Psoas muscle (tissue), 8 donors: ENCODE measurements around the gene CYBC1. TPM values are rescaled to one million over a fixed set of nuclear protein-coding genes. Genes with fewer than 3 reads are reported as not detected.
"Not testable (repeated sequence)": the region's sequence is repeated elsewhere in the genome, so short reads cannot be mapped to it uniquely, and the experiment has no call there.

Experiments used
- ATAC-seq, 4 donors: fragments of 200-7000 bp; cut with Tn5 transposase; one replicate each; pipeline ENCODE4 v1.9.1; 2020; ENCODE audit warnings: moderate library complexity in 3 of 4, mild to moderate bottlenecking in 2 of 4
- DNase-seq, 2 donors: peaks; one replicate each; pipeline ENCODE4 v3.0.0-alpha.2; 2020
- H3K27ac ChIP-seq: fragments of 200-600 bp; one replicate; pipeline ENCODE4 v1.8.0; 2022
- H3K27me3 ChIP-seq, 3 donors: fragments of 200-600 bp in 1 of 3; one replicate each; pipeline versions ENCODE4 v1.6.1 to v1.8.0; 2013 to 2022; ENCODE audit warnings: low read length in 2 of 3, mild to moderate bottlenecking in 2 of 3, moderate library complexity in 1 of 3; ENCODE audit not compliant: insufficient read depth in 3 of 3
- H3K36me3 ChIP-seq, 2 donors: fragments of 200-600 bp in 1 of 2; one replicate each; pipeline versions ENCODE4 v1.6.1 to v1.8.0; 2013 to 2022; ENCODE audit warnings: low read depth in 1 of 2, mild to moderate bottlenecking in 1 of 2, moderate library complexity in 1 of 2; ENCODE audit not compliant: insufficient read depth in 1 of 2
- H3K4me1 ChIP-seq: fragments of 200-600 bp; one replicate; pipeline ENCODE4 v1.8.0; 2022
- H3K4me3 ChIP-seq: fragments of 200-600 bp; one replicate; pipeline ENCODE4 v1.8.0; 2022; ENCODE audit warnings: mild to moderate bottlenecking
- H3K9me3 ChIP-seq: fragments of 200-600 bp; one replicate; pipeline ENCODE4 v1.8.0; 2022
- WGBS, 3 donors: extraction: QIAGEN DNeasy Blood & Tissue Kit; methylation state at CpG; one replicate each; pipeline versions ENCODE4 v1.1.6 to v1.1.7; 2013; 5-methylcytosine and 5-hydroxymethylcytosine counted together
- intact Hi-C, 2 donors: fragments of 100-400 bp; cut with DNase I; formaldehyde crosslinking; loops; one replicate each; pipeline versions ENCODE4 v1.11.0 to v1.14.2; 2022
- polyA plus RNA-seq, 3 donors: library from polyadenylated mRNA; stranded (reverse); fragments of 200-250 nt; gene quantifications; one replicate each; pipeline ENCODE4 v1.2.3, GENCODE V29; 2013
- total RNA-seq, 4 donors: library from RNA; stranded (reverse); fragmentation: NEBNext Ultra II Directional in 2 of 4; extraction: Animal tissue kit (Norgen Biotek cat#: 25700) in 2 of 4; gene quantifications; one replicate each; pipeline versions ENCODE4 v1.2.1 to v1.2.4, GENCODE V29; 2021 to 2023
- TF ChIP-seq, protein P1 (sequence below): fragments of 200-600 bp; IDR thresholded peaks from one replicate; pipeline ENCODE4 v1.8.0; 2022; ENCODE audit warnings: antibody characterized with exemption
- donor health status: healthy with polysubstance abuse.
- donor health status: DM: no; HTN: no; CAD: no; lungs with moderate emphysema.
- donor health status: Bipolar disorder and iron deficiency.
- donor health status: healthy.
- donor health status: DM: yes; HTN: yes; CAD: no.
- donor health status: DM: no; HTN: no; CAD: no.
- donor health status: DM: no; HTN: no; CAD: no.
- donor health status: DM: yes; HTN: yes; CAD: no.

CYBC1 gene
- total and polyA plus RNA-seq, 7 donors, result 14.4 to 31.6 (median 19.1) TPM

DNA sequence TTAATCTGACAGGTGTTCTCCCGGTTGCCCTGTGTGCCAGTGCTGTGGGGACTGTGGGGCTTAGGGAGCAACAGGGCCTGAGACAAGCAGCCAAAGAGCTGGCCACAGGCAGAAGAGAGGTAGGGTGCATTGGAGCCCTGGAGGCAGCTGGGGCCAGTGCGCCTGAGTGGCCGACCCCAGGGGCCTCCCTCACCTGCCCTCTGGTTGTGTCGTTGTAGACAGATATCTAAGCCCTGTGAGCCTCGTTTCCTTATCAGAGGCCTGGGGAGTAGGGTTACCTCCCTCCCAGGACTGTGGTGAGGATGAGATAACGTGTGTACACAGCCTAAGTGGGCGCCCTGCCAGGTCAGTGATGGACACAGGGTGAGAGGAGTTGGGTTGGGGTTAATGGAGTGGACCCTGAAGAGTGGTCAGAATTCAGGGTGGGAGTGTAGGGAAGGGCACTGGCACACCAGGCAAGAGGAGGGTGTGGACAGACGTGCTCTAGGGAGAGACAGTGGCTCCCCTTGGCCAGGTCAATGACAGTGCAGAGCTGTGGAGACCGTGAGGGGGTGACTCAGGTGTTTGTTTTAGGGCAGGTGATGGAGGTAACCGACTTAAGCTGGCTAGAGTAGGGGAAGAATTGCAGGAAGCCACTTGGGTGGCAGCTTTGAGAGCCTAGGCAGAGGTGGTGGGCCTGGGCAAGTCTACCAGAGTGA, 11.4 kb upstream of the CYBC1 start:
- ATAC-seq, result no peak
- TF ChIP-seq, protein P1, sequence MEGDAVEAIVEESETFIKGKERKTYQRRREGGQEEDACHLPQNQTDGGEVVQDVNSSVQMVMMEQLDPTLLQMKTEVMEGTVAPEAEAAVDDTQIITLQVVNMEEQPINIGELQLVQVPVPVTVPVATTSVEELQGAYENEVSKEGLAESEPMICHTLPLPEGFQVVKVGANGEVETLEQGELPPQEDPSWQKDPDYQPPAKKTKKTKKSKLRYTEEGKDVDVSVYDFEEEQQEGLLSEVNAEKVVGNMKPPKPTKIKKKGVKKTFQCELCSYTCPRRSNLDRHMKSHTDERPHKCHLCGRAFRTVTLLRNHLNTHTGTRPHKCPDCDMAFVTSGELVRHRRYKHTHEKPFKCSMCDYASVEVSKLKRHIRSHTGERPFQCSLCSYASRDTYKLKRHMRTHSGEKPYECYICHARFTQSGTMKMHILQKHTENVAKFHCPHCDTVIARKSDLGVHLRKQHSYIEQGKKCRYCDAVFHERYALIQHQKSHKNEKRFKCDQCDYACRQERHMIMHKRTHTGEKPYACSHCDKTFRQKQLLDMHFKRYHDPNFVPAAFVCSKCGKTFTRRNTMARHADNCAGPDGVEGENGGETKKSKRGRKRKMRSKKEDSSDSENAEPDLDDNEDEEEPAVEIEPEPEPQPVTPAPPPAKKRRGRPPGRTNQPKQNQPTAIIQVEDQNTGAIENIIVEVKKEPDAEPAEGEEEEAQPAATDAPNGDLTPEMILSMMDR, result no peak
- Histone ChIP-seq H3K27me3 (no peaks in the 10 kb centered on the region), H3K9me3 (no peaks in the 10 kb centered on the region), H3K36me3 (peaks cover 3 to 72% of the 10 kb centered on the region in 2 donors), H3K27ac (no peak overlapping the region), H3K4me1 (peaks cover 16% of the 10 kb centered on the region), H3K4me3 (no peak overlapping the region)
- WGBS, 3 donors, result 77 to 86% (median 80%) methylated on average over 10 of the region's 10 CpGs
- intact Hi-C loops, result no loop called here
- DNase-seq, result peak in 1 of 2 donors; percentile 38

- H3K27ac ChIP-seq, ATAC-seq, H3K27me3 ChIP-seq, H3K9me3 ChIP-seq, intact Hi-C loops: not testable (repeated sequence)
- WGBS, 3 donors, result 87 to 89% (median 88%) methylated on average over 9 of the region's 9 CpGs
- H3K4me3 ChIP-seq, result peak overlapping the region; percentile 94
- H3K4me1 ChIP-seq, result peaks cover 17% of the 10 kb centered on the region
- peak in 1 of 2 donors; percentile 11 for DNase-seq
- peaks cover 3 to 52% of the 10 kb centered on the region in 2 donors for H3K36me3 ChIP-seq
Observed at GRCh38 chr17:82459936-82460335, 9.4 kb upstream of the CYBC1 start.

DNA sequence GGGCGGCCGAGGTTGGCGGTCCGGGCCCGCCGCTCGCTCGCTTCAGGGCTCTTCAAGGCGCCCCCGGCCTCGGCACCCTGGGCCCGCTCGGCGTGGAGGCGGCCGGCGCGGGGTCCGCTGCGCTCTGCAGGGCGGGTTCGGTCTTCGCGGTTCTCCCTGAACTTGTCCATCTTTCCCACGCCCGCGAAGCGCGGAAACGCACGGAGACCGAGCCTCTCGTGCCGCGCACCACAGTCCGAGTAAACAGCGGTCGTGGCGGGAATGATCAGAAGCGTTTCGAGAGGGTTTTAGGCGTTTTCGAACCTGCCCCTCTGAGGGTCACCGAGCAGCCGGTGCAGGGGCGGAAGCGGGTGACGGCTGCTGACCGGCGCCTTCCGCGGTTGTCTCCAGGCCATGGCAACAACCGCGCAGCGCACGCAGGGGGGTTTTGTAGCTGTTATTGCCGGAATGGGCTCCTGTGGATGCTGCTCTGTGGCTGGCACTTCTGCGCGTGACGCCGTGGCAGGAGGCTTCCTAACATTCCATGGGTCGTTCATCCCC, 8.4 kb upstream of the CYBC1 start:
- TF ChIP-seq, protein P1, result no peak
- Histone ChIP-seq H3K9me3 (no peaks in the 10 kb centered on the region), H3K36me3 (peaks cover 3 to 42% of the 10 kb centered on the region in 2 donors), H3K4me3 (peak overlapping the region; percentile 94), H3K27me3 (no peaks in the 10 kb centered on the region), H3K4me1 (peaks cover 17% of the 10 kb centered on the region), H3K27ac (peak overlapping the region; percentile 99)
- no peak for ATAC-seq
- intact Hi-C loops, result no loop called here
- 0 to 1% (median 0%) methylated on average over 56 to 62 of the region's 62 CpGs for WGBS, 3 donors
- peak in 1 of 2 donors; percentile 64 for DNase-seq

GRCh38 chr17:82458179-82458884, 7.8 kb upstream of the CYBC1 start, which contains the start of gene NARF:
TSS of gene NARF (plus strand) at chr17:82458741. CDS start at chr17:82458804, 63 bp downstream.
- peaks cover 17% of the 10 kb centered on the region for H3K4me1 ChIP-seq

More at GRCh38 chr17:82458179-82458884, 7.8 kb upstream of the CYBC1 start, which contains the start of gene NARF:
- 0 to 1% (median 0%) methylated on average over 58 to 85 of the region's 85 CpGs for WGBS, 3 donors
- ATAC-seq (peak; percentile 97 to 99 (median 98)), DNase-seq (peak; percentile 98 to 99)
- peak within 1 kb of the TSS; percentile 94 for H3K4me3 ChIP-seq
- peak within 1 kb of the TSS; percentile 99 for H3K27ac ChIP-seq
- no peaks in the 10 kb centered on the region for H3K27me3 ChIP-seq
- no peaks in the 10 kb centered on the region for H3K9me3 ChIP-seq
- TF ChIP-seq, protein P1, result no peak
- peaks cover 3 to 36% of the 10 kb centered on the region in 2 donors for H3K36me3 ChIP-seq
- intact Hi-C loops, result no loop called here
